Mucosa of descending colon (tissue), 3 donors: ENCODE measurements around the gene SOBP. TPM values are rescaled to one million over a fixed set of nuclear protein-coding genes. Genes with fewer than 3 reads are reported as not detected.
A peak's percentile ranks its signal among the peaks of the same experiment; 100 is the strongest.

ENCODE experiments used
- ATAC-seq: fragments of 200-7000 bp; cut with Tn5 transposase; one replicate; pipeline ENCODE4 v1.9.1; 2020; ENCODE audit warnings: mild to moderate bottlenecking, moderate library complexity
- DNase-seq, 3 donors: peaks; one replicate each; pipeline ENCODE4 v3.0.0-alpha.2; 2020
- H3K36me3 ChIP-seq: fragments of 200-600 bp; one replicate; pipeline ENCODE4 v1.8.0; 2021; ENCODE audit warnings: low read depth, mild to moderate bottlenecking
- H3K4me1 ChIP-seq: fragments of 200-600 bp; one replicate; pipeline ENCODE4 v1.8.0; 2021; ENCODE audit warnings: low read depth, mild to moderate bottlenecking
- H3K4me3 ChIP-seq: fragments of 200-600 bp; one replicate; pipeline ENCODE4 v1.8.0; 2021; ENCODE audit warnings: mild to moderate bottlenecking
- H3K9me3 ChIP-seq: fragments of 200-600 bp; one replicate; pipeline ENCODE4 v1.8.0; 2021; ENCODE audit warnings: mild to moderate bottlenecking
- intact Hi-C, 2 donors: fragments of 100-400 bp; cut with DNase I in 1 of 2; cut with micrococcal nuclease in 1 of 2; formaldehyde crosslinking; loops; one replicate each; pipeline versions ENCODE4 v1.11.0 to v1.11.1; 2022; cut with DNase I, micrococcal nuclease
- long read RNA-seq, 2 donors: library from polyadenylated mRNA; unstranded; transcript quantifications; one replicate each; pipeline ENCODE4 v2.0.0, GENCODE V29; 2019 to 2021
- total RNA-seq, 3 donors: library from RNA; stranded (reverse); fragmentation: NEBNext Ultra II Directional in 2 of 3; extraction: Animal tissue kit (Norgen Biotek cat#: 25700) in 2 of 3; gene quantifications; one replicate each; pipeline versions ENCODE4 v1.2.1 to v1.2.4, GENCODE V29; 2021 to 2023
- TF ChIP-seq, protein P1 (sequence below): fragments of 200-600 bp; IDR thresholded peaks from one replicate; pipeline ENCODE4 v1.8.0; 2022; ENCODE audit warnings: antibody characterized with exemption, mild to moderate bottlenecking
- donor health status: DM: no; HTN: no; CAD: no; lungs with moderate emphysema.
- donor health status: DM: no; HTN: no; CAD: no.
- donor health status: DM: no; HTN: yes; CAD: no.

SOBP gene, protein sequence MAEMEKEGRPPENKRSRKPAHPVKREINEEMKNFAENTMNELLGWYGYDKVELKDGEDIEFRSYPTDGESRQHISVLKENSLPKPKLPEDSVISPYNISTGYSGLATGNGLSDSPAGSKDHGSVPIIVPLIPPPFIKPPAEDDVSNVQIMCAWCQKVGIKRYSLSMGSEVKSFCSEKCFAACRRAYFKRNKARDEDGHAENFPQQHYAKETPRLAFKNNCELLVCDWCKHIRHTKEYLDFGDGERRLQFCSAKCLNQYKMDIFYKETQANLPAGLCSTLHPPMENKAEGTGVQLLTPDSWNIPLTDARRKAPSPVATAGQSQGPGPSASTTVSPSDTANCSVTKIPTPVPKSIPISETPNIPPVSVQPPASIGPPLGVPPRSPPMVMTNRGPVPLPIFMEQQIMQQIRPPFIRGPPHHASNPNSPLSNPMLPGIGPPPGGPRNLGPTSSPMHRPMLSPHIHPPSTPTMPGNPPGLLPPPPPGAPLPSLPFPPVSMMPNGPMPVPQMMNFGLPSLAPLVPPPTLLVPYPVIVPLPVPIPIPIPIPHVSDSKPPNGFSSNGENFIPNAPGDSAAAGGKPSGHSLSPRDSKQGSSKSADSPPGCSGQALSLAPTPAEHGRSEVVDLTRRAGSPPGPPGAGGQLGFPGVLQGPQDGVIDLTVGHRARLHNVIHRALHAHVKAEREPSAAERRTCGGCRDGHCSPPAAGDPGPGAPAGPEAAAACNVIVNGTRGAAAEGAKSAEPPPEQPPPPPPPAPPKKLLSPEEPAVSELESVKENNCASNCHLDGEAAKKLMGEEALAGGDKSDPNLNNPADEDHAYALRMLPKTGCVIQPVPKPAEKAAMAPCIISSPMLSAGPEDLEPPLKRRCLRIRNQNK
- 10 to 100 TPM in 1 of 3 donors, 1 to 10 TPM in 2; 1.2 to 31.5 (median 2.5) TPM for total RNA-seq
- long read RNA-seq, donor 1, full-length matches to known transcripts, result 2 of 59 reads
- long read RNA-seq, donor 1, partial matches to known transcripts, result 45 of 59 reads
- long read RNA-seq, donor 1, other reads (novel, unspliced or antisense), result 12 of 59 reads
- long read RNA-seq, donor 2, result 0 reads

DNA sequence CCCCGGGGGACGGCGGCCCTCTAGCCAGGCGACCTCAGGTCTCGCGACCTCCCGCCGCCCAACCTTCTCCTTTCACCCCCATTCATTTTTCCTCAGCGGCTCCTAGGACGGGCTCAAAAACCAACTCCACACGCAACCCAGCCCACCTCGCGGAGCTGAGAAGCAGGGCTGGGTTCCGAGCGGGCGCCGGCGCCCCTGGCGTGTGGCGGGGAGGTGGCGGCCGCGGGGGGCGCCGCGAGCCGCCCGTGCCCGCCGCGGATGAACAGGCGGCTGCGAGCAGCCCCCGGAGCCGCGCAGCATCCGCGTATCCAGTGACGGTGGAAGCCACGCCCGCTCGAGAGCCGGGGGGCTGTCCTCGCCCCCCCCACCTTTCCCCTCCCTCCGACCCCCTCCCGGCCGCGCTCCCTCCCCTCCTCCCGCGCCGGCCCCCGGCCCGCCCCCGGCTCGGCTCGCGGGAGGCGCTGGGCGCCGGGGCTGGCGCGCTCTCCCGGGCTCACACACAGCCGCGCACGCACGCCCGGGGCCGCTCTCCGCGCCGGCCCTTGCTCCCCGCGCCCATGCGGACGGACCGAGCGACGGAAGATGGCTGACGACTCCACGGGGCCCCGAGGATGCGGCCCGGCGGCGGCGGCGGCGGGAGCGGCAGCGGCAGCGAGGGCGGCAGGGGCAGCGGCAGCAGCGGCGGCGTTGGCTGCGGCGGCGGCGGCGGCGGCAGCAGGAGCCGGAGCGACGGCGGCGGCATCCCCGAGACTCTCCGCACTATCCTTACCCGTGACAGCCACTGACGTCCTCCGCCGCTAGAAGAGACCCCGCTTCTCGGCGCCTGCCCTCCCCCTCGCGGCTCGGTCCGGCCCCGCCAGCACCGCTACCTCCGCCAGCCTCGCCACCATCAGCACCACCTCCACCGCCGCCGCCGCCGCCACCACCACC, at the start of gene SOBP:
TSS of gene SOBP (plus strand) at position 482 of the 930 bp plus-strand sequence. CDS start 500 bp downstream, outside the sequence.
- intact Hi-C loops, result no loop called here
- Histone ChIP-seq H3K4me1 (peaks cover 26% of the 10 kb centered on the region), H3K36me3 (no peaks in the 10 kb centered on the region), H3K4me3 (peak within 1 kb of the TSS; percentile 12), H3K9me3 (no peaks in the 10 kb centered on the region)
- DNase-seq, result peak; percentile 23 to 66 (median 43)
- ATAC-seq, result peak; percentile 53
- TF ChIP-seq, protein P1, sequence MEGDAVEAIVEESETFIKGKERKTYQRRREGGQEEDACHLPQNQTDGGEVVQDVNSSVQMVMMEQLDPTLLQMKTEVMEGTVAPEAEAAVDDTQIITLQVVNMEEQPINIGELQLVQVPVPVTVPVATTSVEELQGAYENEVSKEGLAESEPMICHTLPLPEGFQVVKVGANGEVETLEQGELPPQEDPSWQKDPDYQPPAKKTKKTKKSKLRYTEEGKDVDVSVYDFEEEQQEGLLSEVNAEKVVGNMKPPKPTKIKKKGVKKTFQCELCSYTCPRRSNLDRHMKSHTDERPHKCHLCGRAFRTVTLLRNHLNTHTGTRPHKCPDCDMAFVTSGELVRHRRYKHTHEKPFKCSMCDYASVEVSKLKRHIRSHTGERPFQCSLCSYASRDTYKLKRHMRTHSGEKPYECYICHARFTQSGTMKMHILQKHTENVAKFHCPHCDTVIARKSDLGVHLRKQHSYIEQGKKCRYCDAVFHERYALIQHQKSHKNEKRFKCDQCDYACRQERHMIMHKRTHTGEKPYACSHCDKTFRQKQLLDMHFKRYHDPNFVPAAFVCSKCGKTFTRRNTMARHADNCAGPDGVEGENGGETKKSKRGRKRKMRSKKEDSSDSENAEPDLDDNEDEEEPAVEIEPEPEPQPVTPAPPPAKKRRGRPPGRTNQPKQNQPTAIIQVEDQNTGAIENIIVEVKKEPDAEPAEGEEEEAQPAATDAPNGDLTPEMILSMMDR, result no peak

DNA sequence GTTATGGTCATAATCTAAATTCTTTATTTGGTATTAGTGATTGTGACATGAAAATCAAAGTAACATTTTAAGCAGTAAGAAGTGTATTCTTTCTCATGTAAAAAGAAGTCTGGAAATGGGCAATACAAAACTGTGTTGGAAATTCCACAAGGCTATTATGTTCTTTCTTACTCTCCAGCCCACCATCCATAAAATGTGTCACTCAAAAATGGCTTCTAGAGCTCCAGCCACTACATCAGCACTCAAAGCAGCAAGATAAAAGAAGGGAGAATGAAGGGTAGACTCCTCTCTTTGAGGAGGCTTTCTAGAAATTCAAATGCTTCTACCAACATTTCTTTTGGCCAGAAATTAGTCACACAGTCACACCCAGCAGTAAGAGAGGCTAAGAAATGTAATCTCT, 49.0 kb upstream of the SOBP start:
- TF ChIP-seq, protein P1, result no peak
- intact Hi-C loops, result no loop called here

DNA sequence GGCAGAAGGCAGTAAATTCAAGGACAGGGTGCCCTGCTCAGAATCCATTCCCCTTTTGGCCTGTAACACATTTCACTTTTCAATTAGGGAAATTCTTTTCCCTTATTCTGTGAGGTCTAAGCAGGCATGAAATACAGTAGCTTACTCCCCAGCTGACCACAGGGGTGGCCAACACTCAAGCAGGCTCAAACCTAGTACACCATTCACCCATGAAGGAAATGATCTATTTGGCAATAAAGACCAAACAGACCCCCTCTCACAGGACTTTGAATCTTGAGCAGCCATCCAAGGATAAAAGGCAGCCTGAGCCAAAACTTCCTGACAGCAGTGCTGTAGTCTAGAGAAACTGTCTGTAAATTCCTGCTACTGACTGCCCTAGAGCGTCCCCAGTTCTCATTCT, 48.2 kb upstream of the SOBP start:
- H3K9me3 ChIP-seq, result no peaks in the 10 kb centered on the region
- intact Hi-C loops, result no loop called here
- ATAC-seq (no peak), DNase-seq (no peak)
- H3K36me3 ChIP-seq, result no peaks in the 10 kb centered on the region
- no peaks in the 10 kb centered on the region for H3K4me1 ChIP-seq
- TF ChIP-seq, protein P1, result no peak
- H3K4me3 ChIP-seq, result no peak overlapping the region

More for the DNA sequence above, 49.0 kb upstream of the SOBP start:
- no peak for ATAC-seq
- H3K9me3 ChIP-seq, result no peaks in the 10 kb centered on the region
- no peak for DNase-seq
- no peak overlapping the region for H3K4me3 ChIP-seq
- no peaks in the 10 kb centered on the region for H3K4me1 ChIP-seq
- H3K36me3 ChIP-seq, result no peaks in the 10 kb centered on the region

DNA sequence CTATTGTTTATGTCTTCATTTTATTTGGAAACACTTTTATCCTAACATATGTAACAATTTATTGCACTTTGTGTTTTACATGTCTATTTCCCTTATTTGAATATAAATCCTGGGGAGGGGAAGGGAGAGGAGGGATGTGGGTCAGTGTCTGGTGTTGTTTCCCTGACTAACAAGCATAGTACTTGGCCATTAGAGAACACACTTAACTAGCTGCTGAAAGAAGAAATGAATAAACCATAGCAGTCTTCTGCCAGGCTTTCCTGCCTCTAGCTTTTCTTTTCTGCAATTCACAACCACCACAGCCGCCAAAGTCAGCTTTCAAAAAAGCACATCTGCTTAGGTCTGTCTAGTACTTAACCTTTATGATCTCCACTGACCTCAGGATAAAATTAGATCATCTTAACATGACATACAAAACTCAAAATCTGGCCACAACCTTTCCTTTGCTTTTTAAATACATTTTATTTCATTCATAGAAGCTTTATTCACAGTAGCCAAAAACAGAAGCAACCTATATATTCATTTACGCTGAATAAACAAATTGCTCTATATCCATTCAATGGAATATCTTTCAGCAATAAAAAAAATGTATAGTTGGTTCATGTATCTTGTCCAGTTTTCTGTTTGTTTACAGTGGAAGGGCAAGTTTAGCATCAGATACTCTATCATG, 46.8 kb upstream of the SOBP start:
- Histone ChIP-seq H3K36me3 (no peaks in the 10 kb centered on the region), H3K4me3 (no peak overlapping the region), H3K9me3 (peaks cover 10% of the 10 kb centered on the region), H3K4me1 (no peaks in the 10 kb centered on the region)
- TF ChIP-seq, protein P1, result no peak
- intact Hi-C loops, result no loop called here
- no peak for DNase-seq
- no peak for ATAC-seq
